CD4-positive, alpha-beta T cell treated with Interleukin-4 for 4 hours (primary cell): ENCODE data around the gene TADA2B.
A peak's percentile ranks its signal among the peaks of the same experiment; 100 is the strongest.

ENCODE experiments used
- DNase-seq: peaks from one replicate; pipeline ENCODE4 v3.0.0-alpha.2; 2020

TADA2B gene

GRCh38 chr4:7018281-7018680 is 24.9 kb upstream of the TADA2B start:
- no peak for DNase-seq

- DNase-seq: no peak
Observed at GRCh38 chr4:7019367-7019766, 23.8 kb upstream of the TADA2B start.

- no peak for DNase-seq
Observed at GRCh38 chr4:7020290-7020689, 22.9 kb upstream of the TADA2B start.

- no peak for DNase-seq
Observed at GRCh38 chr4:7020856-7021255, 22.3 kb upstream of the TADA2B start.

- DNase-seq: no peak
Observed at GRCh38 chr4:7021355-7021754, 21.8 kb upstream of the TADA2B start.

- DNase-seq: no peak
Observed at GRCh38 chr4:7021930-7022664, 21.1 kb upstream of the TADA2B start.

- DNase-seq: no peak
Observed at GRCh38 chr4:7023486-7023885, 19.7 kb upstream of the TADA2B start.

GRCh38 chr4:7023901-7024300 is 19.3 kb upstream of the TADA2B start:
- DNase-seq: no peak

GRCh38 chr4:7024336-7024890 is 18.8 kb upstream of the TADA2B start:
- DNase-seq: no peak

GRCh38 chr4:7025040-7025602 is 18.1 kb upstream of the TADA2B start:
- no peak for DNase-seq

GRCh38 chr4:7026107-7026506 is 17.1 kb upstream of the TADA2B start:
- DNase-seq: no peak

- no peak for DNase-seq
Observed at GRCh38 chr4:7027284-7027683, 15.9 kb upstream of the TADA2B start.

GRCh38 chr4:7027913-7028312 is 15.3 kb upstream of the TADA2B start:
- DNase-seq: no peak

GRCh38 chr4:7029212-7029611 is 14.0 kb upstream of the TADA2B start:
- DNase-seq: no peak

- DNase-seq: no peak
Observed at GRCh38 chr4:7029921-7030320, 13.3 kb upstream of the TADA2B start.

GRCh38 chr4:7030856-7031255 is 12.3 kb upstream of the TADA2B start:
- DNase-seq: no peak

- DNase-seq: no peak
Observed at GRCh38 chr4:7031558-7032449, 11.4 kb upstream of the TADA2B start.

- no peak for DNase-seq
Observed at GRCh38 chr4:7032596-7032995, 10.6 kb upstream of the TADA2B start.

GRCh38 chr4:7034262-7035081 is 8.7 kb upstream of the TADA2B start:
- no peak for DNase-seq

GRCh38 chr4:7037425-7037824 is 5.7 kb upstream of the TADA2B start:
- peak; percentile 6 for DNase-seq

- no peak for DNase-seq
Observed at GRCh38 chr4:7040765-7041164, 2.4 kb upstream of the TADA2B start.

- no peak for DNase-seq
Observed at GRCh38 chr4:7041246-7041645, 1.9 kb upstream of the TADA2B start.
